Measurements from ENCODE around the gene OSBPL8. TPM values are rescaled to one million over a fixed set of nuclear protein-coding genes. Genes with fewer than 3 reads are reported as not detected.
A peak's percentile ranks its signal among the peaks of the same experiment; 100 is the strongest.

The OSBPL8 gene
- total and polyA plus RNA-seq, 2 experiments from 2014 or later = 78.0 to 124 TPM

GRCh38 chr12:76303989-76304460 lies 255.5 kb downstream of the OSBPL8 start:
- no peaks in the 10 kb centered on the region for H3K27me3 Mint-ChIP-seq (ENCODE audit: insufficient read depth, low read depth, poor library complexity)
- H3K4me3 Mint-ChIP-seq = no peak overlapping the region
- Histone ChIP-seq H3K27ac (ENCODE audit: low read depth) (no peak overlapping the region), H4K20me1 (replicated peaks; ENCODE audit: insufficient read depth) (no peaks in the 10 kb centered on the region), H3K27me3 (ENCODE audit: insufficient read depth) (no peaks in the 10 kb centered on the region), H3K4me1 (ENCODE audit: insufficient read depth) (no peaks in the 10 kb centered on the region), H3K9me2 (ENCODE audit: insufficient read depth) (peaks cover 7% of the 10 kb centered on the region; the same call in 1 of the 2 replicates), H2AFZ (0 out of 2 replicates have a peak overlapping the region, but pooled peaks have one; percentile 43), H3K4me2 (no peak overlapping the region), H3F3A (replicated peaks; ENCODE audit: low read depth) (no peaks in the 10 kb centered on the region), H3K79me2 (replicated peaks; ENCODE audit: insufficient read depth) (no peaks in the 10 kb centered on the region), H3K36me3 (ENCODE audit: insufficient read depth) (no peaks in the 10 kb centered on the region), H3K4me3 (no peak overlapping the region)
- ATAC-seq (no peak), DNase-seq (ENCODE audit: low spot score) (no peak)
- no peak overlapping the region for H3K27ac Mint-ChIP-seq
- TF ChIP-seq STAT1 (IDR thresholded peaks at IDR 0.05; ENCODE audit: unreplicated experiment) (no peak), ZNF462 (CRISPR knock-in tag; IDR thresholded peaks at IDR 0.05) (no peak), REST (IDR thresholded peaks at IDR 0.05; ENCODE audit: unreplicated experiment) (no peak), EZH2 (IDR thresholded peaks at IDR 0.05; ENCODE audit: low read depth, unreplicated experiment) (no peak), ZNF331 (CRISPR knock-in tag; IDR thresholded peaks at IDR 0.05; ENCODE audit: low read depth) (no peak), CTCF (conservative IDR thresholded peaks at IDR 0.05; ENCODE audit: low read depth in 2 of 2) (no peak), EZH2phosphoT487 (IDR thresholded peaks at IDR 0.05; ENCODE audit: unreplicated experiment) (no peak)
- H3K9me3 Mint-ChIP-seq = no peaks in the 10 kb centered on the region
- H3K4me1 Mint-ChIP-seq = peaks cover 5% of the 10 kb centered on the region; the same call in 1 of the 3 replicates
- no peaks in the 10 kb centered on the region for H3K36me3 Mint-ChIP-seq (ENCODE audit: low read depth)

Data from GM23338 (cell line).